Measurements from ENCODE around the gene STAG2. TPM values are rescaled to one million over a fixed set of nuclear protein-coding genes. Genes with fewer than 3 reads are reported as not detected.

STAG2 gene
- total RNA-seq, 1 donor from 2014 or later = 54.0 TPM

GRCh38 chrX:124010157-124010556 lies 48.7 kb downstream of the STAG2 start:
- intact Hi-C loops (cut with DNase I) = no loop called here
- H3K4me1 ChIP-seq = peaks cover 8% of the 10 kb centered on the region
- no peaks in the 10 kb centered on the region for H3K36me3 ChIP-seq
- H3K27me3 ChIP-seq = no peaks in the 10 kb centered on the region
- H3K27ac ChIP-seq = no peak overlapping the region
- no peak for DNase-seq (ENCODE audit: extremely low spot score in 2 of 2)
- TF ChIP-seq POLR2A (IDR thresholded peaks at IDR 0.05) = no peak
- no peak for TF ChIP-seq POLR2AphosphoS5 (IDR thresholded peaks at IDR 0.05; ENCODE audit: insufficient read depth in 1 of 2, low read depth in 1 of 2)
- TF ChIP-seq CTCF (IDR thresholded peaks at IDR 0.05) = no peak
- no peaks in the 10 kb centered on the region for H3K9me3 ChIP-seq
- no peak overlapping the region for H3K4me3 ChIP-seq

GRCh38 chrX:124010566-124010965 lies 49.1 kb downstream of the STAG2 start:
- no peak for TF ChIP-seq POLR2A (IDR thresholded peaks at IDR 0.05)
- no peak for TF ChIP-seq POLR2AphosphoS5 (IDR thresholded peaks at IDR 0.05; ENCODE audit: insufficient read depth in 1 of 2, low read depth in 1 of 2)
- TF ChIP-seq CTCF (IDR thresholded peaks at IDR 0.05) = no peak
- Histone ChIP-seq H3K9me3 (no peaks in the 10 kb centered on the region), H3K4me1 (peaks cover 8% of the 10 kb centered on the region), H3K27me3 (no peaks in the 10 kb centered on the region), H3K4me3 (no peak overlapping the region), H3K36me3 (no peaks in the 10 kb centered on the region), H3K27ac (no peak overlapping the region)
- intact Hi-C loops (cut with DNase I) = no loop called here
- no peak for DNase-seq (ENCODE audit: extremely low spot score in 2 of 2)

- Histone ChIP-seq H3K27ac (no peak overlapping the region), H3K27me3 (no peaks in the 10 kb centered on the region), H3K4me3 (no peak overlapping the region), H3K9me3 (no peaks in the 10 kb centered on the region), H3K36me3 (no peaks in the 10 kb centered on the region), H3K4me1 (no peaks in the 10 kb centered on the region)
- no peak for DNase-seq (ENCODE audit: extremely low spot score in 2 of 2)
- no peak for TF ChIP-seq POLR2AphosphoS5 (IDR thresholded peaks at IDR 0.05; ENCODE audit: insufficient read depth in 1 of 2, low read depth in 1 of 2)
- no peak for TF ChIP-seq POLR2A (IDR thresholded peaks at IDR 0.05)
- TF ChIP-seq CTCF (IDR thresholded peaks at IDR 0.05) = no peak
- intact Hi-C loops (cut with DNase I) = no loop called here
Measured at GRCh38 chrX:124015721-124016120, 54.2 kb downstream of the STAG2 start.

GRCh38 chrX:124016825-124017224 lies 55.3 kb downstream of the STAG2 start:
- Histone ChIP-seq H3K4me1 (peaks cover under 1% of the 10 kb centered on the region), H3K27me3 (no peaks in the 10 kb centered on the region), H3K4me3 (no peak overlapping the region), H3K9me3 (no peaks in the 10 kb centered on the region), H3K36me3 (no peaks in the 10 kb centered on the region), H3K27ac (no peak overlapping the region)
- DNase-seq (ENCODE audit: extremely low spot score in 2 of 2) = no peak
- intact Hi-C loops (cut with DNase I) = no loop called here
- TF ChIP-seq POLR2A (IDR thresholded peaks at IDR 0.05) = no peak
- TF ChIP-seq POLR2AphosphoS5 (IDR thresholded peaks at IDR 0.05; ENCODE audit: insufficient read depth in 1 of 2, low read depth in 1 of 2) = no peak

GRCh38 chrX:124018023-124018422 lies 56.5 kb downstream of the STAG2 start:
- Histone ChIP-seq H3K27ac (no peak overlapping the region), H3K9me3 (no peaks in the 10 kb centered on the region), H3K4me3 (no peak overlapping the region), H3K4me1 (peaks cover 6% of the 10 kb centered on the region), H3K27me3 (no peaks in the 10 kb centered on the region), H3K36me3 (no peaks in the 10 kb centered on the region)
- no peak for DNase-seq (ENCODE audit: extremely low spot score in 2 of 2)
- intact Hi-C loops (cut with DNase I) = no loop called here
- TF ChIP-seq POLR2AphosphoS5 (IDR thresholded peaks at IDR 0.05; ENCODE audit: insufficient read depth in 1 of 2, low read depth in 1 of 2) (no peak), CTCF (IDR thresholded peaks at IDR 0.05) (no peak), POLR2A (IDR thresholded peaks at IDR 0.05) (no peak)
